ENCODE data around the gene DEFB124. TPM values are rescaled to one million over a fixed set of nuclear protein-coding genes. Genes with fewer than 3 reads are reported as not detected.

Gene DEFB124
- total and polyA plus RNA-seq, 4 donors: 0.33 to 0.53 TPM; not detected in 2

DNA sequence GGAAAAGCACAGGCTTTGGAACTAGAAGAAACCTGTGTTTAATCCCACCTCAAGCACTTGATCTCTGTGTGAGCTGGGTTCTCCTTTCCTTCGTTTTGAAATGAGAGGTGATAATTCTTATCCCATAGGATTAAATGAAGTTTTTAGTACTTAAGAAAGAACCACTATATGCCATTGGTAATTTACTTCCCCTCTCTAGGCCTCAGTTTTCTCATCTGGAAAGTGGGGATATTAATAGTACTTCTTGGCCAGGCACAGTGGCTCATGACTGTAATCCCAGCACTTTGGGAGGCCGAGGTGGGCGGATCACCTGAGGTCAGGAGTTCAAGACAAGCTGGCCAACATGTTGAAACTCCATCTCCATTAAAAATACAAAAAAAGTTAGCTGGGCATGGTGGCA, 14.2 kb upstream of the DEFB124 start:
- Histone ChIP-seq H3K9me3 (ENCODE audit: control insufficient read depth, insufficient read depth, low read length) (no peaks in the 10 kb centered on the region), H3K4me1 (ENCODE audit: control insufficient read depth, insufficient read depth, low read length) (no peaks in the 10 kb centered on the region), H3K27ac (ENCODE audit: low read depth, low read length) (no peak overlapping the region), H3K4me3 (ENCODE audit: low read depth, low read length) (no peak overlapping the region), H3K36me3 (ENCODE audit: control insufficient read depth, insufficient read depth, low read length) (no peaks in the 10 kb centered on the region), H3K27me3 (ENCODE audit: control insufficient read depth, insufficient read depth, low read length) (peaks cover 13% of the 10 kb centered on the region)
- 75% methylated on average over 2 of the region's 3 CpGs for WGBS (ENCODE audit: insufficient coverage)
- no peak for DNase-seq (ENCODE audit: low read depth in 4 of 6, low spot score in 6 of 6)

DNA sequence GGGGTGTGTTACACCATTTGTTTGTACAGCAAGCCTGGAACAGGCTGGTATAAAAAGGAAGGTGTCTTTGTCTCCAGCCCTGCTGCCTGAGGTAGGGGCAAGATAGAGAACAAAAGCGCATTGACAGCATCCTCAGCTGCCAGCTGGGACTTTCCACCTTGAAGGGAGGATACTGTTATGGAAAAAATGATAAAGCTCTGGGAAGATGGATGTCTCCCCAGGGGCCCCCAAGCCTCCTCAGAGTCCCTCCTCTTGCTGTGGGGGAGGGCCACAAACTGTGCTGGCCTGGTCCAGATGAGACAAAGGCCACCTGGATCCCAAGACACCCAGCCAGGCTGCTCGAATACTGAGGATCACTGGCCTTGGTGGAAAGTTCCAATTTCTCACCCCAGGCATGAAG, 13.2 kb upstream of the DEFB124 start:
- Histone ChIP-seq H3K27ac (ENCODE audit: low read depth, low read length) (no peak overlapping the region), H3K4me3 (ENCODE audit: low read depth, low read length) (no peak overlapping the region), H3K9me3 (ENCODE audit: control insufficient read depth, insufficient read depth, low read length) (no peaks in the 10 kb centered on the region), H3K36me3 (ENCODE audit: control insufficient read depth, insufficient read depth, low read length) (no peaks in the 10 kb centered on the region), H3K4me1 (ENCODE audit: control insufficient read depth, insufficient read depth, low read length) (no peaks in the 10 kb centered on the region), H3K27me3 (ENCODE audit: control insufficient read depth, insufficient read depth, low read length) (peaks cover 14% of the 10 kb centered on the region)
- DNase-seq (ENCODE audit: low read depth in 4 of 6, low spot score in 6 of 6): no peak
- 83% methylated on average over 1 of the region's 2 CpGs for WGBS (ENCODE audit: insufficient coverage)

DNA sequence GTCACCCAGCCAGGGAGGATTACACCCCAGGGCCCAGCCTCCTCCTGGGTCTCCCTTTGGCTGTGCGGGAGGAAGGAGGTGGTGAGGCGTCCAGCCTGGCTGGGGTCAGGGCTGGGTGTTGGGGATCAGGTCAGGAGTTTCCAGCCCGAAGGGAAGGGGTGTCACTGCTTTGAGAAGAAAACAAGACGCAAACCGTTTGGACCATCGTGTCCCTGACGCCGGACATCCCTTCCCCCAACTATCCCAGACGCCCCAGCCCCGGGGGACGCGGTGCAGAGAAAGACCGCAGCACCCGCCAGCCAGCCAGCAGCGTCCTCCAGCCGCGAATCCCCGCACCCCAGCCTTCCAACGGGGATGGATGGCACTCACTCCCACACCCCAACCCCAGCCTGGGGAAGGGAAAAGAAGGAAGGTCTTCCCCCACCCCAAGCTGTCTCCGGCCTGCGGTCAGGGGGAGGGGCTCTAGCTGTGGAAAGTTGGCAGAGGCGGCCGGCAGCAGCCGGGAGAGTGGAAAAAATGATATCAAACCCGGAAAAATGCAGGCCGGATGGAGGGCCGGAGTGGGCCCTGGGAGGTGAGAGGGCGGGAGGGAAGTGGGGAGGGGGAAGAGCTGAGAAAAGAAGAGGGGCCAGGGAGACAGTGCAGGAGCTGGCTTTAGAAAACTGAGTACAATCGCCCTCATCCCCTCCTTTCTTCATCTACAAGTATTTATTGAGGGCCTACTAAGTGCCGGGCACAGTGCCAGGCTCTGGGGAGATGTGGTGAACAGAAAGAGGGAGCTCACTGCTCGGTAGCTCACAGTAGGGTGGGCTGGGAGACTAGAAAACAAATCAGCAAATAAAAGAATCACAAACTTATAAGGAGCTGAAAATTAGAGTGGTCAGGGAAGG, 10.8 kb upstream of the DEFB124 start:
- Histone ChIP-seq H3K4me1 (ENCODE audit: control insufficient read depth, insufficient read depth, low read length) (no peaks in the 10 kb centered on the region), H3K36me3 (ENCODE audit: control insufficient read depth, insufficient read depth, low read length) (no peaks in the 10 kb centered on the region), H3K27ac (ENCODE audit: low read depth, low read length) (no peak overlapping the region), H3K9me3 (ENCODE audit: control insufficient read depth, insufficient read depth, low read length) (no peaks in the 10 kb centered on the region), H3K4me3 (ENCODE audit: low read depth, low read length) (no peak overlapping the region), H3K27me3 (ENCODE audit: control insufficient read depth, insufficient read depth, low read length) (peaks cover 14% of the 10 kb centered on the region)
- WGBS (ENCODE audit: insufficient coverage): 17% methylated on average over 17 of the region's 31 CpGs
- DNase-seq (ENCODE audit: low read depth in 4 of 6, low spot score in 6 of 6): peak in 1 of 6 donors; percentile 35

- WGBS (ENCODE audit: insufficient coverage): 34% methylated on average over 36 of the region's 36 CpGs
- Histone ChIP-seq H3K27me3 (ENCODE audit: control insufficient read depth, insufficient read depth, low read length) (peaks cover 14% of the 10 kb centered on the region), H3K4me3 (ENCODE audit: low read depth, low read length) (no peak overlapping the region), H3K4me1 (ENCODE audit: control insufficient read depth, insufficient read depth, low read length) (no peaks in the 10 kb centered on the region), H3K36me3 (ENCODE audit: control insufficient read depth, insufficient read depth, low read length) (no peaks in the 10 kb centered on the region), H3K27ac (ENCODE audit: low read depth, low read length) (no peak overlapping the region), H3K9me3 (ENCODE audit: control insufficient read depth, insufficient read depth, low read length) (no peaks in the 10 kb centered on the region)
- peak in 1 of 6 donors; percentile 20 for DNase-seq (ENCODE audit: low read depth in 4 of 6, low spot score in 6 of 6)
Measured at GRCh38 chr20:31484001-31484400, 9.1 kb upstream of the DEFB124 start.

DNA sequence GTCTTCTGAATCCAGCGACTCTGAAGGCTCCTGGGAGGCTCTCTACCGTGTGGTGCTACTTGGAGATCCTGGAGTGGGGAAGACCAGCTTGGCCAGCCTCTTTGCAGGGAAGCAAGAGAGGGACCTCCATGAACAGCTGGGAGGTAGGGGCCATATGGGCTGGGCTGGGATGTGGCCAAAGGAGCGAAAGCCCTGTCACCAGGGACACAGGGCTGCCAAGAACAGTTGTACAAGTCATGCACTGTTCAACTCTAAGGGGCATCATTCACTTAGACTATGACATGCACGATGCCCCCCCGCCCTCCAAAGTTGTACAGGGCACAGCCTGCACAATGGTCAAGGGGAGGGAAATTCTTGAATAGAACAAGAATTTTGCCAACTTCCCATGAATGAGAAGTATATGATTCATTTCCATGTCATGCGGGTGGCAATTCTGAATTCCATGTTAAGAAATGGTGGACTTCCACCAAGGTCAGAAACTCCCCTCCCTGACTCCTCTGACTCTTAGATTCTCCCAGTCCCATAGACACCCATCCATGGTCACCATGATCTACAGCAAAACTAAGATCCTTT, 1.8 kb upstream of the DEFB124 start:
- H3K9me3 ChIP-seq (ENCODE audit: control insufficient read depth, insufficient read depth, low read length): no peaks in the 10 kb centered on the region
- H3K36me3 ChIP-seq (ENCODE audit: control insufficient read depth, insufficient read depth, low read length): no peaks in the 10 kb centered on the region
- no peak overlapping the region for H3K27ac ChIP-seq (ENCODE audit: low read depth, low read length)
- H3K27me3 ChIP-seq (ENCODE audit: control insufficient read depth, insufficient read depth, low read length): peaks cover 25% of the 10 kb centered on the region
- no peak for DNase-seq (ENCODE audit: low read depth in 4 of 6, low spot score in 6 of 6)
- 63% methylated on average over 3 of the region's 6 CpGs for WGBS (ENCODE audit: insufficient coverage)
- peaks cover 10% of the 10 kb centered on the region for H3K4me1 ChIP-seq (ENCODE audit: control insufficient read depth, insufficient read depth, low read length)
- H3K4me3 ChIP-seq (ENCODE audit: low read depth, low read length): no peak overlapping the region

- DNase-seq (ENCODE audit: low read depth in 4 of 6, low spot score in 6 of 6): no peak
Measured at GRCh38 chr20:31476294-31476585, 1.3 kb upstream of the DEFB124 start.

DNA sequence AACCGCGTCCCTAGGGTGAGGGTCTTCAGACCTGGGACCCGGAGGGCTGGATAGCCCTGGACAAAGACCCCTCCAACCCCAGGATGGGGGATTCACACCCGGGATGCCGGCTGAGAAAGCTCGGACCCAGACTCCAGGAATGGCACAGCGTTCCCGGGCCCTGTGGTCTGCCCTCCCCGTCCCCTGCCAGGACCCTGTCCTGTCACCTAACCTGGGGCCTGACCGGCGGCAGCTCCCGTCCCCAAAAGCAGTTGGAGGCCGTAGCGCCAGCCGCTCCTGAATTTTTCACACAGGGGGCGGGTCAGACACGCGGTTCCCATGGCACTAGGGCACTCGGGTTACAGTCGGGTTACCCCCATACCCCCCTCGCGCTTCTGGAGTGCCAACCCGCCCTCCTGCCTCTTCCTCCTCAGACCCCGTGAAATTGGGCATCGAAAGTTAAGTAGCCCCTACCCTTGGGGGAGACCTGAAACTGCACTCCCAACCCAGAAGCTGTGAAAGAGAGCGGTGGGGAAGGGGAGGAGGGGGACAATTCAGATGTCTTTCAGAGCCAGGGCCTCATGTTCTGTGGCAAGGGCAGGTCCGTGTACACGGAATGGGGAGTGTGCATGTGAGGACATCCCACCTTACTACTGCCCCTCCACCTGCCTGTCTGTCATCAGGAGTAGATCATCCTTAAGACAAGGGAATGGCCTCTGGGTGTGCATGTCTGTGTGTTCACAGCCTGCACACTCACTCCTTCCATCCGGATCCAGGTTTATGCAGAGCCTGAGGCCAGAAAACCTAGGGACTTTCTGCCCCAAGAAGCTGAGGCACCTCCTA, 756 bp upstream of the DEFB124 start:
- Histone ChIP-seq H3K27ac (ENCODE audit: low read depth, low read length) (no peak overlapping the region), H3K36me3 (ENCODE audit: control insufficient read depth, insufficient read depth, low read length) (no peaks in the 10 kb centered on the region), H3K4me1 (ENCODE audit: control insufficient read depth, insufficient read depth, low read length) (peaks cover 10% of the 10 kb centered on the region), H3K9me3 (ENCODE audit: control insufficient read depth, insufficient read depth, low read length) (no peaks in the 10 kb centered on the region), H3K4me3 (ENCODE audit: low read depth, low read length) (peak overlapping the region; percentile 29), H3K27me3 (ENCODE audit: control insufficient read depth, insufficient read depth, low read length) (peaks cover 25% of the 10 kb centered on the region)
- 3% methylated on average over 20 of the region's 29 CpGs for WGBS (ENCODE audit: insufficient coverage)
- DNase-seq (ENCODE audit: low read depth in 4 of 6, low spot score in 6 of 6): no peak

More at GRCh38 chr20:31476294-31476585, 1.3 kb upstream of the DEFB124 start:
- Histone ChIP-seq H3K4me3 (ENCODE audit: low read depth, low read length) (no peak overlapping the region), H3K36me3 (ENCODE audit: control insufficient read depth, insufficient read depth, low read length) (no peaks in the 10 kb centered on the region), H3K9me3 (ENCODE audit: control insufficient read depth, insufficient read depth, low read length) (no peaks in the 10 kb centered on the region), H3K27me3 (ENCODE audit: control insufficient read depth, insufficient read depth, low read length) (peaks cover 25% of the 10 kb centered on the region), H3K27ac (ENCODE audit: low read depth, low read length) (no peak overlapping the region), H3K4me1 (ENCODE audit: control insufficient read depth, insufficient read depth, low read length) (peaks cover 10% of the 10 kb centered on the region)
- 63% methylated on average over 5 of the region's 6 CpGs for WGBS (ENCODE audit: insufficient coverage)

GRCh38 chr20:31474097-31474436, 860 bp downstream of the DEFB124 start:
- Histone ChIP-seq H3K4me1 (ENCODE audit: control insufficient read depth, insufficient read depth, low read length) (peaks cover 10% of the 10 kb centered on the region), H3K4me3 (ENCODE audit: low read depth, low read length) (no peak overlapping the region), H3K27ac (ENCODE audit: low read depth, low read length) (no peak overlapping the region), H3K9me3 (ENCODE audit: control insufficient read depth, insufficient read depth, low read length) (no peaks in the 10 kb centered on the region), H3K27me3 (ENCODE audit: control insufficient read depth, insufficient read depth, low read length) (peaks cover 25% of the 10 kb centered on the region), H3K36me3 (ENCODE audit: control insufficient read depth, insufficient read depth, low read length) (no peaks in the 10 kb centered on the region)
- 45% methylated on average over 2 of the region's 2 CpGs for WGBS (ENCODE audit: insufficient coverage)
- DNase-seq (ENCODE audit: low read depth in 4 of 6, low spot score in 6 of 6): no peak

- peaks cover 25% of the 10 kb centered on the region for H3K27me3 ChIP-seq (ENCODE audit: control insufficient read depth, insufficient read depth, low read length)
- H3K4me1 ChIP-seq (ENCODE audit: control insufficient read depth, insufficient read depth, low read length): peaks cover 10% of the 10 kb centered on the region
- DNase-seq (ENCODE audit: low read depth in 4 of 6, low spot score in 6 of 6): no peak
- WGBS (ENCODE audit: insufficient coverage): 86% methylated on average over 5 of the region's 5 CpGs
- no peaks in the 10 kb centered on the region for H3K36me3 ChIP-seq (ENCODE audit: control insufficient read depth, insufficient read depth, low read length)
- no peaks in the 10 kb centered on the region for H3K9me3 ChIP-seq (ENCODE audit: control insufficient read depth, insufficient read depth, low read length)
- no peak overlapping the region for H3K27ac ChIP-seq (ENCODE audit: low read depth, low read length)
- no peak overlapping the region for H3K4me3 ChIP-seq (ENCODE audit: low read depth, low read length)
Measured at GRCh38 chr20:31473331-31474096, 1.4 kb downstream of the DEFB124 start.

Measured in spinal cord (tissue), 10 donors.